K562 (cell line): ENCODE measurements around the gene DMBT1. TPM values are rescaled to one million over a fixed set of nuclear protein-coding genes. Genes with fewer than 3 reads are reported as not detected.

Experiments
- ATAC-seq: fragments of 200-7000 bp; cut with Tn5 transposase; 3 replicates; pipeline ENCODE4 v1.9.1; 2020; ENCODE audit warnings: moderate library complexity
- BruUV-seq: library from RNA; stranded (reverse); fragments of 400-500 nt; replicated peaks from 2 replicates; lab custom pipeline; 2021; lab: Mats Ljungman, UMichigan
- CTCF ChIA-PET: fragments of 300-600 bp; formaldehyde crosslinking; extraction: SDS; loops from one replicate; lab custom pipeline; 2021; ENCODE audit warnings: low intra/inter-chr PET ratio; lab: Yijun Ruan, JAX
- POLR2A ChIA-PET: fragments of 300-600, 350-650 bp; sonication (Branson Sonifier 250); formaldehyde crosslinking; extraction: SDS; loops from one replicate; lab custom pipeline; 2021; ENCODE audit warnings: antibody characterized with exemption, inconsistent platforms; lab: Yijun Ruan, JAX
- DNase-seq, 4 experiments: peaks; one replicate each; pipeline versions ENCODE4 v3.0.0 to v3.0.0-alpha.2; 2011 to 2018; ENCODE audit warnings: low spot score in 3 of 4, mixed read lengths in 3 of 4; ENCODE audit errors: extremely low read depth in 1 of 4
- FAIRE-seq: peaks from 2 replicates; lab custom pipeline; 2011; peaks lifted over from hg19 to GRCh38; lab: Jason Lieb, UNC
- H2AFZ ChIP-seq: 2 replicates; pipeline ENCODE4 v1.6.0; 2011; ENCODE audit warnings: low read depth, low read length, control low read depth, inconsistent platforms
- H3K27ac ChIP-seq: fragments of 200-600 bp; 3 replicates; pipeline ENCODE4 v1.8.0; 2011; ENCODE audit warnings: low read depth, mild to moderate bottlenecking, control low read depth, inconsistent platforms, low read length, moderate library complexity, mixed read lengths; ENCODE audit errors: extremely low read depth
- H3K27me3 ChIP-seq, 2 experiments: fragments of 300-600 bp in 1 of 2; 2 replicates in 1 of 2; 3 replicates in 1 of 2; pipeline versions ENCODE4 v1.6.0 to v1.8.0; 2011; ENCODE audit warnings: inconsistent platforms in 2 of 2, low read length in 2 of 2, mild to moderate bottlenecking in 1 of 2, mixed read lengths in 1 of 2, moderate library complexity in 1 of 2; ENCODE audit not compliant: control insufficient read depth in 2 of 2, insufficient read depth in 2 of 2
- H3K36me3 ChIP-seq: fragments of 300-600 bp; 3 replicates; pipeline ENCODE4 v1.8.0; 2011; ENCODE audit warnings: mild to moderate bottlenecking, low read length, inconsistent platforms; ENCODE audit not compliant: control insufficient read depth, insufficient read depth
- H3K4me1 ChIP-seq, 2 experiments: fragments of 200-600 bp in 1 of 2; replicated peaks in 1 of 2; 2 replicates in 1 of 2; 3 replicates in 1 of 2; pipeline versions ENCODE4 v1.5.1 to v1.8.0; 2011; ENCODE audit warnings: inconsistent platforms in 2 of 2, low read length in 2 of 2, mild to moderate bottlenecking in 1 of 2, mixed read lengths in 1 of 2, moderate library complexity in 1 of 2; ENCODE audit not compliant: control insufficient read depth in 2 of 2, insufficient read depth in 2 of 2
- H3K4me2 ChIP-seq: 2 replicates; pipeline ENCODE4 v1.6.1; 2011; ENCODE audit warnings: low read length, control low read depth, inconsistent platforms, mixed read lengths; ENCODE audit not compliant: insufficient read depth
- H3K4me3 ChIP-seq: fragments of 200-600 bp; sonication (generic), shearing (Covaris generic); 2 replicates; pipeline ENCODE4 v1.5.1; 2016; ENCODE audit warnings: control low read depth, inconsistent platforms
- H3K79me2 ChIP-seq: fragments of 200-600 bp; 3 replicates; pipeline ENCODE4 v1.8.0; 2011; ENCODE audit warnings: low read length, inconsistent platforms; ENCODE audit not compliant: control insufficient read depth, insufficient read depth
- H3K9ac ChIP-seq, 2 experiments: 2 replicates each; pipeline versions ENCODE4 v1.6.0 to v1.6.1; 2011; ENCODE audit warnings: low read depth in 2 of 2, low read length in 2 of 2, control low read depth in 1 of 2, inconsistent platforms in 1 of 2, mild to moderate bottlenecking in 1 of 2, mixed read lengths in 1 of 2; ENCODE audit not compliant: insufficient read depth in 1 of 2
- H3K9me1 ChIP-seq: one replicate; pipeline ENCODE4 v1.6.0; 2011; ENCODE audit warnings: inconsistent platforms, mild to moderate bottlenecking, low read length, moderate library complexity; ENCODE audit not compliant: control insufficient read depth, insufficient read depth
- H3K9me3 ChIP-seq: replicated peaks from 2 replicates; pipeline ENCODE4 v1.5.1; 2011; ENCODE audit warnings: low read depth, low read length, inconsistent platforms; ENCODE audit not compliant: control insufficient read depth, insufficient read depth
- H4K20me1 ChIP-seq: replicated peaks from 2 replicates; pipeline ENCODE4 v1.6.1; 2011; ENCODE audit warnings: low read length, inconsistent platforms, mixed read lengths; ENCODE audit not compliant: control insufficient read depth, insufficient read depth
- ATF3 ChIP-seq, 2 experiments: fragments of 450-650 bp in 1 of 2; sonication (generic) in 1 of 2; formaldehyde crosslinking in 1 of 2; IDR thresholded peaks in 1 of 2; conservative IDR thresholded peaks in 1 of 2; 2 replicates each; pipeline versions ENCODE4 v1.6.1 to v1.8.1; 2016 to 2023; ENCODE audit warnings: mild to moderate bottlenecking in 2 of 2, moderate library complexity in 2 of 2, inconsistent platforms in 1 of 2, missing genetic modification reagents in 1 of 2
- CEBPB ChIP-seq: fragments of 450-650 bp; IDR thresholded peaks from 2 replicates; pipeline ENCODE4 v1.6.1; 2016; ENCODE audit warnings: missing genetic modification characterization, missing compliant biosample characterization
- CEBPG ChIP-seq, 3 experiments: fragments of 200-800 bp in 1 of 3; sonication (Bioruptor generic) in 1 of 3; sonication (generic) in 1 of 3; formaldehyde crosslinking in 1 of 3; IDR thresholded peaks in 2 of 3; conservative IDR thresholded peaks in 1 of 3; 2 replicates each; pipeline versions ENCODE4 v1.6.1 to v1.8.0; 2016 to 2022; ENCODE audit warnings: missing compliant biosample characterization in 2 of 3, missing genetic modification characterization in 2 of 3, mild to moderate bottlenecking in 1 of 3, missing genetic modification reagents in 1 of 3
- DDX20 ChIP-seq: fragments of 450-650 bp; IDR thresholded peaks from 2 replicates; pipeline ENCODE4 v1.6.1; 2016; ENCODE audit warnings: missing genetic modification characterization, low read depth, mild to moderate bottlenecking, missing compliant biosample characterization, moderate library complexity
- DIDO1 ChIP-seq: fragments of 450-650 bp; IDR thresholded peaks from 2 replicates; pipeline ENCODE4 v1.6.1; 2016; ENCODE audit warnings: low read depth, missing biosample characterization, missing genetic modification characterization
- GTF2B ChIP-seq: IDR thresholded peaks from 2 replicates; pipeline ENCODE4 v1.6.1; 2011; ENCODE audit not compliant: insufficient read length; ENCODE audit errors: extremely low read depth
- ZSCAN32 ChIP-seq: fragments of 450-650 bp; formaldehyde crosslinking; IDR thresholded peaks from 2 replicates; pipeline ENCODE4 v1.4.0; 2020; ENCODE audit warnings: mild to moderate bottlenecking, moderate library complexity
- in situ Hi-C: fragments of 300-500 bp; cut with MboI; formaldehyde crosslinking; loops from 4 replicates; pipeline ENCODE4 v1.15.0; 2018; ENCODE audit warnings: inconsistent platforms, mixed read lengths
- intact Hi-C: fragments of 100-400 bp; cut with micrococcal nuclease; formaldehyde crosslinking; loops from 2 replicates; pipeline ENCODE4 v1.14.2; 2022
- polyA plus RNA-seq, 8 experiments: library from polyadenylated mRNA; depleted of rRNA in 4 of 8; stranded (reverse) in 5 of 8; unstranded in 3 of 8; fragments of >200 nt; fragmentation: Nextera tagmentation in 2 of 8; fragmentation: Illumina TruSeq in 1 of 8; extraction: Ambion mirVana in 2 of 8; extraction: Trizol in 1 of 8; gene quantifications; 2 replicates each; pipeline versions ENCODE4 v1.2.1 to v1.2.3, GENCODE V29; 2011 to 2014; ENCODE audit warnings: inconsistent platforms in 1 of 8, missing spikeins in 1 of 8
- total RNA-seq, 7 experiments: library from RNA; depleted of rRNA in 6 of 7; stranded (reverse); fragments of >200 nt in 6 of 7; fragmentation: Illumina TruSeq in 2 of 7; extraction: Trizol in 2 of 7; gene quantifications; 2 replicates each; pipeline versions ENCODE4 v1.2.1 to v1.2.3, GENCODE V29; 2011 to 2021; ENCODE audit warnings: low replicate concordance in 1 of 7

Gene DMBT1
- total and polyA plus RNA-seq, 9 of the 15 experiments (the other 6 are each of a cell fraction or from before 2014, with no cell fraction given), result 0.01 to 0.07 TPM; not detected in 7

DNA sequence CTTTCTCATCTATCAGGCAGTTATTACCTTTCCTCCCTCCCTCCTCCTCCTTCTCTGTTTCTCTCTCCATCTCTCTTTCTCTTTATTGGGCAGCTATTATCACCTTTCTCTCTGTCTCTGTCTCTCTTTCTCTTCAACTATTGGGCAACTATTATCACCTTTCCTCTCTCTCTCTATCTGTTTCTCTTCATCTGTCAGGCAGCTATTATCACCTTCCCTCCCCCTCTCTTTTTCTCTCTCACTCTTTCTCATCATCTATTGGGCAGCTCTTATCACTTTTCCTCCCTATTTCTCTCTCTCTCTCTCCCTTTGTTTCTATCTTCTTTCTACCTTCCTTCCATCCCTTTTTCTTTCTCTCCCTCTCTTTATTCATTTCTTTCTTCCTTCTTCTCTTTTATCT is 1.2 kb downstream of the DMBT1 start:
- Histone ChIP-seq H2AFZ (no peak overlapping the region), H3K4me1 (no peaks in the 10 kb centered on the region), H3K9me3 (no peaks in the 10 kb centered on the region), H3K9me1 (no peaks in the 10 kb centered on the region), H3K27ac (no peak overlapping the region), H3K9ac (no peak overlapping the region), H4K20me1 (no peaks in the 10 kb centered on the region), H3K4me2 (no peak overlapping the region), H3K27me3 (peaks cover 0 to 4% of the 10 kb centered on the region in 2 experiments; a peak in 1 of 5 replicates), H3K79me2 (no peaks in the 10 kb centered on the region), H3K4me3 (no peak overlapping the region), H3K36me3 (no peaks in the 10 kb centered on the region)
- CTCF ChIA-PET, result interaction anchor here (0.6 kb wide), 1 partner anchor 128 kb away, joined by 7 read pairs; no protein-coding TSS in a partner anchor
- no peak for DNase-seq
- ATAC-seq, result no peak
- intact Hi-C loops (loop anchor here (10.0 kb wide), 1 partner anchor 217 kb away; no protein-coding TSS in a partner anchor), in situ Hi-C loops (no loop called here)
- no peak for FAIRE-seq
- no TSS peak for BruUV-seq
- POLR2A ChIA-PET, result no interaction called here
- TF ChIP-seq GTF2B (no peak), DDX20 (tag) (no peak)

DNA sequence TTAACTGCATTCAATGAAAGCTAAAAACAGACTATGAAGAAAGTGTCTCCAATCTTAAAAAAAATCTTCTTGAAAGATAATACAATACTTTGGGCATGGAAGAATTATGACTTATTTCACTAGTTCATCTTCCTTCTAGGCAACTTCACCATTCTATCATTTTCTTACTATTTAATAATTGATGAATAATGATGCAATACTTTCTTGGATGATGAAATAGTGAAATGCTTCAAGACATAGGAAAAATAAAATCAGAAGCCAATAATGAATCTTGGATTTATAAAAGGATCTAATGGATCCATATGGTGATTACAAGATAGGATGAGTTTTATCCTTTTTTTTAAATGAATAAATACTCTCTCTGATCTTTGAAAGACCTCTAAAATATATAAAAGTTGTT is 4.4 kb downstream of the DMBT1 start:
- BruUV-seq, result no TSS peak
- H3K9me1 ChIP-seq, result no peaks in the 10 kb centered on the region
- H3K4me1 ChIP-seq, result no peaks in the 10 kb centered on the region
- peak; percentile 79 for TF ChIP-seq ZSCAN32 (CRISPR knock-in tag)
- TF ChIP-seq CEBPG (CRISPR knock-in tag; IDR thresholded peaks at IDR 0.05), result no peak
- TF ChIP-seq CEBPG (tag; conservative IDR thresholded peaks at IDR 0.05 in 1 of 2, IDR thresholded peaks at IDR 0.05 in 1 of 2), result peak; percentile 55 to 92; a peak in 3 of 4 replicates
- TF ChIP-seq ATF3 (IDR thresholded peaks at IDR 0.05), result peak; percentile 52; the same call in 1 of the 2 replicates
- TF ChIP-seq ATF3 (CRISPR knock-in tag; conservative IDR thresholded peaks at IDR 0.05), result no peak
- no peak for TF ChIP-seq DIDO1
- peak; percentile 45 for TF ChIP-seq CEBPB (tag)
- TF ChIP-seq, all 486 proteins: peak for 4
- intact Hi-C loops (loop anchor here (5.0 to 10.0 kb wide), 4 partner anchors 128 to 288 kb away; no protein-coding TSS in a partner anchor), in situ Hi-C loops (no loop called here)
- no peaks in the 10 kb centered on the region for H3K9me3 ChIP-seq
- DNase-seq (no peak), ATAC-seq (no peak), FAIRE-seq (no peak)
- no peaks in the 10 kb centered on the region for H3K79me2 ChIP-seq
- no peaks in the 10 kb centered on the region for H4K20me1 ChIP-seq
- H3K27me3 ChIP-seq, result no peaks in the 10 kb centered on the region
- H2AFZ ChIP-seq, result no peak overlapping the region
- H3K9ac ChIP-seq, result no peak overlapping the region
- ChIA-PET POLR2A (no interaction called here), CTCF (interaction anchor here (1.2 to 1.4 kb wide), 4 partner anchors 130 to 285 kb away, joined by 3 to 8 read pairs (median 4); no protein-coding TSS in a partner anchor)
- H3K4me2 ChIP-seq, result no peak overlapping the region
- no peaks in the 10 kb centered on the region for H3K36me3 ChIP-seq
- no peak overlapping the region for H3K27ac ChIP-seq
- no peak overlapping the region for H3K4me3 ChIP-seq
